ENCODE results near the gene ARHGAP35.

- TF ChIP-seq CTCF (conservative IDR thresholded peaks at IDR 0.05; ENCODE audit: low read depth, low read length) (no peak), EZH2 (IDR thresholded peaks at IDR 0.05; ENCODE audit: low read length, unreplicated experiment) (no peak), EZH2phosphoT487 (IDR thresholded peaks at IDR 0.05; ENCODE audit: borderline replicate concordance, low read length) (no peak)
These were observed 48.6 kb downstream of the ARHGAP35 start for GRCh38 chr19:46909356-46909755.
